ENCODE data around the gene ZNF385B. TPM values are rescaled to one million over a fixed set of nuclear protein-coding genes. Genes with fewer than 3 reads are reported as not detected.
"Not testable (repeated sequence)": the region's sequence is repeated elsewhere in the genome, so short reads cannot be mapped to it uniquely, and the experiment has no call there.

Gene ZNF385B
- total RNA-seq, 1 donor from 2014 or later = not detected

DNA sequence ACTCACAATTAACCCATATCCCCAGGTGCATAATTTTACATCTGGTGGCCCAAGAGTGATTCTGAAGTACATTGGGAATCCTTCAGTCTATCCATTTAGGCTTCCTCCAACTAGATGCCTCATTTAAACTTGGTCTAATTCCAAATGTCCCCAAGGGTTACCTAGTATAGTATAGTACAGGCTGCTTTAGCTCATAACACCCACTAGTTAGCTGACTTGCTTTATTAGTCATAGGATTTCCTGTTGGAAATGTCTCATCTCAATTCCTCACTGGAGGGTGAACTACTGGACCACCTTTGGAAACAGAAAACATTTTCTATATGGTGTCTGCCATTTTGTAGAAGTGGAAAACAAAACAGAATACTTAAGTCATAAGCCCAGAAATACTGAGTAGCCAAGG, 394.3 kb downstream of the ZNF385B start:
- DNase-seq = no peak
- no peak overlapping the region for H3K4me3 Mint-ChIP-seq
- intact Hi-C loops (cut with micrococcal nuclease) = no loop called here
- H3K9me3 Mint-ChIP-seq = no peaks in the 10 kb centered on the region
- no peaks in the 10 kb centered on the region for H3K36me3 Mint-ChIP-seq (ENCODE audit: low read depth)
- H3K4me1 Mint-ChIP-seq = no peaks in the 10 kb centered on the region
- H3K27ac Mint-ChIP-seq = no peak overlapping the region
- H3K27me3 Mint-ChIP-seq = no peaks in the 10 kb centered on the region

DNA sequence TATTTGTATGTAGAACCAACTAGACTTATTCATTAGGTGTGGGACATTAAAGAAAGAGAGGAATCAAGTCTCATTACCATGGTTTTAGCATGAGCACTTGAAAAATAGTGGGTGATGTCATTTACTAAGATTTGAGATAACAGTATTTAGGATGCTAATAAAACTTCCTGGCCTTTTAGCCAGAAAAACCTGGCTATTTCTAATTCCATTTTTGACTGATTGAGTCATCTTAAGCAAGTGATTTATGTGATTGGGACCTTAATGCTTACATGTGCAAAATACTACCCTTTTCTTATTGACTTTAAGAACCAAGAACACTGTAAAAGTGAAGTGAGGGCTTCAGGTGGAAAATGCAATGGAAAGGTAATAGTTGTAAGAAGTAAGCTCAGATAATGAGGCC, 400.0 kb downstream of the ZNF385B start:
- no peak for DNase-seq
- no peaks in the 10 kb centered on the region for H3K36me3 Mint-ChIP-seq (ENCODE audit: low read depth)
- intact Hi-C loops (cut with micrococcal nuclease) = no loop called here
- no peaks in the 10 kb centered on the region for H3K4me1 Mint-ChIP-seq
- no peak overlapping the region for H3K4me3 Mint-ChIP-seq
- no peaks in the 10 kb centered on the region for H3K27me3 Mint-ChIP-seq
- H3K9me3 Mint-ChIP-seq = no peaks in the 10 kb centered on the region
- H3K27ac Mint-ChIP-seq = no peak overlapping the region

DNA sequence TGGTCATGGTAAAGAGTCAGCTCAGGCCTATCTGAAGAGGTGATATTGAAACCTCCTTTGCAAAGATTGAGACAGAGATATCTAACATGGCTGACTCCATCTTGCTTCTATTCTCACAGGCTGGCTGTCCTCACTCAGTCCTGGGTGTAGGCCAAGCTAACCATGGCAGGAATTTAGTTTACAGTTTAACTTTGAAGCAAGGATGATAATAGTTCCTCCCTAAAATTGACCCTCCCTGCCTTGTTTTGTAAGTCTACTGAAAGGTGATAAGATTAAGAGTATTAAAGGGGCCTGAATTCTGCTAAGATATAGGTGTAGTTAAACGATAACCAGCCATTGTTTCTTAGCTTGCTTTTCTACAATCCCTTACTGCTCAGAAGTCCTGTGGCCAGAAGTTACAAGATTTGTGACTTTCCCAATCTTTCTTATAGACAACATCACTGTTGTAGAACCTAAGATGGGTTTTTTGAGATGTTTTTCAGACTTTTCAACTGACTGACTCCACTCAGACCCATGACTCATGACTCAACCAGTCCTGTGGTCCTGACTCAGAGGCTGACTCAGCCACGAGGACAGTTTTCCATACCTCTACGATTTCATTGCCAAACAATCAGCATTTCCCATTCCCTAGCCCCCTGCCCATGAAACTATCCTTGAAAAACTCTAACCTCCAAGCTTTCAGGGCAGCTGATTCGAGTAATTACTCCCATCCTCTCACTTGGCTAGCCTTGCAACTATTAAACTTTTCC, 401.1 kb downstream of the ZNF385B start:
- Mint-ChIP-seq H3K4me3 (no peak overlapping the region), H3K27me3 (no peaks in the 10 kb centered on the region), H3K4me1 (no peaks in the 10 kb centered on the region), H3K36me3 (ENCODE audit: low read depth) (no peaks in the 10 kb centered on the region), H3K27ac (no peak overlapping the region), H3K9me3 (no peaks in the 10 kb centered on the region)
- intact Hi-C loops (cut with micrococcal nuclease) = no loop called here
- DNase-seq = no peak

DNA sequence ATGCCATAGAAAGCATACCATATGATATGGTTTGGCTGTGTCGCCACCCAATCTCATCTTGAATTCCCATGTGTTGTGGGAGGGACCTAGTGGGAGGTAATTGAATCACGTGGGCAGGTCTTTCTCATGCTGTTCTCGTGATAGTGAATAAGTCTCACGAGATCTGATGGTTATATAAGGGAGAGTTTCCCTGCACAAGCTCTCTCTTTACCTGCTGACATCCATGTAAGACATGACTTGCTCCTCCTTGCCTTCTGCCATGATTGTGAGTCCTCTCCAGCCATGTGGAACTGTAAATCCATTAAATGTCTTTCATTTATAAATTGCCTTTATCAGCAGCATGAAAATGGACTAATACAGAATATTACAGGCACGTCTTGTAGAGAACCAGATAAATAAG, 403.3 kb downstream of the ZNF385B start:
- H3K4me3 Mint-ChIP-seq; H3K9me3 Mint-ChIP-seq; DNase-seq; H3K27ac Mint-ChIP-seq; H3K4me1 Mint-ChIP-seq; H3K27me3 Mint-ChIP-seq; intact Hi-C loops (cut with micrococcal nuclease); H3K36me3 Mint-ChIP-seq (ENCODE audit: low read depth): not testable (repeated sequence)

DNA sequence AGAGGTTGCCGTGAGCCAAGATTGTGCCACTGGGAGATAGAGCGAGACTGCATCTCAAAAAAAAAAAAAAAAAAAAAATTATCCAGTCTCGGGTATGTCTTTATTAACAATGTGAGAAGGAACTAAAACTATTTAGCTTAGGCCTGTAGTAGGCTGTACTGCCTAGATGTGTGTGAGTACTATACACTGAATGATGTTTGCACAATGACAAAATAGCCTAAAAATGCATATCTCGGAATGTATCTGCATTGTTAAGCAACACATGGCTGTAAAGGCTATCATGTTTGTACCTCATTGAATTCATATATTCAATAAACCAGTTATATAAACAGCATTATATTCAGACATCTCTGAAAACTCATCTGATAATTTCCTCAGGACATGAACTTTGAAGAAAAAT, 405.6 kb downstream of the ZNF385B start:
- no peaks in the 10 kb centered on the region for H3K27me3 Mint-ChIP-seq
- intact Hi-C loops (cut with micrococcal nuclease) = no loop called here
- DNase-seq = no peak
- H3K9me3 Mint-ChIP-seq = no peaks in the 10 kb centered on the region
- no peak overlapping the region for H3K27ac Mint-ChIP-seq
- H3K4me1 Mint-ChIP-seq = no peaks in the 10 kb centered on the region
- H3K36me3 Mint-ChIP-seq (ENCODE audit: low read depth) = no peaks in the 10 kb centered on the region
- no peak overlapping the region for H3K4me3 Mint-ChIP-seq

DNA sequence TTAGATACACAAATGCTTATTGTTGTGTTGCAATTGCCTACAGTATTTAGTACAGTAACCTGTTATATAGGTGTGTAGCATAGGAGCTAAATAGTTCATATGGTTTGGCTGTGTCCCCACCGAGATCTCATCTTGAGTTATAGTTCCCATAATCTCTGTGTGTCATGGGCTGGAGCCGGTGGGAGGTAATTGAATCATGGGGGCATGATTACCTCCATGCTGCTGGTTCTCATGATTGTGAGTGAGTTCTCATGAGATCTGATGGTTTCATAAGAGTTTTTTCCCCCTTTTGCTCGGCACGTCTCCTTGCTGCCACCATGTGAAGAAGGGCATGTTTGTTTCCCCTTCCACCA, 406.3 kb downstream of the ZNF385B start:
- Mint-ChIP-seq H3K4me3 (no peak overlapping the region), H3K27ac (no peak overlapping the region), H3K27me3 (no peaks in the 10 kb centered on the region), H3K4me1 (no peaks in the 10 kb centered on the region), H3K36me3 (ENCODE audit: low read depth) (no peaks in the 10 kb centered on the region), H3K9me3 (no peaks in the 10 kb centered on the region)
- no peak for DNase-seq
- intact Hi-C loops (cut with micrococcal nuclease) = no loop called here

DNA sequence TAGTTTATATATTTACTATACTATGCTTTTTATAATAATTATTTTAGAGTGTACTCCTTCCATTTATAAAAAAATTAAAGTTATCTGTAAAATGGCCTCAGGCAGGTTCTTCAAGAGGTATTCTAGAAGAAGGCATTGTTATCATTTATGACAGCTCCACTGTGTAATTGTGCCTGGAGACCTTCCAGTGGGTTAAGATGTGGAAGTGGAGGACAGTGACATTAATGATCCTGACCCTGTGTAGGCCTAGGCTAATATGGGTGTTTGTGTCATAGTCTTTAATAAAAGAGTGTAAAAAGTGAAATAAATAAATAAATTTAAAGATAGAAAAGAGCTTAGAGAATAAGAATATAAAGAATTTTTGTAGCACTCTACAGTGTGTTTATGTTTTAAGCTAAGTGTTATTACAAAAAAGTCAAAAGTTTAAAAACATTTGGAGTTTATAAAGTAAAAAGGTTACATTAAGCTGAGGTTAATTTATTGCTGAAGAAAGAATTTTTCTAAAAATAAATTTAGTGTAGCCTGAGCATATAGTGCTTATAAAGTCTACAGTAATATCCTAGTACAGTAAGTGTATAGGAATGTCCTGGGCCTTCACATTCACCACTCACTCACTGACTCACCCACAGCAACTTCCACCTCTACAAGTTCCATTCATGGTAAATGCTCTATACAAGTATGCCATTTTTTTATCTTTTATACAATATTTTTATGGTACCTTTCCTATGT, 406.8 kb downstream of the ZNF385B start:
- H3K4me3 Mint-ChIP-seq = no peak overlapping the region
- H3K9me3 Mint-ChIP-seq = no peaks in the 10 kb centered on the region
- intact Hi-C loops (cut with micrococcal nuclease) = no loop called here
- no peak for DNase-seq
- no peaks in the 10 kb centered on the region for H3K27me3 Mint-ChIP-seq
- no peaks in the 10 kb centered on the region for H3K36me3 Mint-ChIP-seq (ENCODE audit: low read depth)
- no peaks in the 10 kb centered on the region for H3K4me1 Mint-ChIP-seq
- H3K27ac Mint-ChIP-seq = no peak overlapping the region

DNA sequence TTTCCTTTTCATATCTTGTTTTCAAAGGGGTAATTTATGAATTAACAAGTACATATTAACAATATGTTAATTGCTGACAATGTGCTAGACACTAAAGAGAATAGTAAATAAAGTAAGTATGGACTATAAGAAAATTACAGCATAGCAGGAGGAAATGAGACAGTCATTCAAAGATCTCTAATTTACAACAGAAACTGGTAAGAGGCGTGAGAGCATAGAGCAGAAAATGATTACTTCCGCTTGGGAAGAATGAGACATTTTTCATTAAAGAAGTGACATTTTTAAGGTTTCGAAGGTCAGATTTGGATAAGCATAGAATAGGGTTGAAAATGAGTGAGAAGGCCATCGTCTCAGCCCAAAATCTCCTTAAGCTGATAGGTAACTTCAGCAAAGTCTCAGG, 412.4 kb downstream of the ZNF385B start:
- DNase-seq = no peak
- H3K4me3 Mint-ChIP-seq = no peak overlapping the region
- intact Hi-C loops (cut with micrococcal nuclease) = loop anchor here (10.0 kb wide), 1 partner anchor 684 kb away; no protein-coding TSS in a partner anchor
- H3K27me3 Mint-ChIP-seq = peaks cover 13% of the 10 kb centered on the region
- no peaks in the 10 kb centered on the region for H3K4me1 Mint-ChIP-seq
- H3K27ac Mint-ChIP-seq = no peak overlapping the region
- H3K36me3 Mint-ChIP-seq (ENCODE audit: low read depth) = no peaks in the 10 kb centered on the region
- no peaks in the 10 kb centered on the region for H3K9me3 Mint-ChIP-seq

DNA sequence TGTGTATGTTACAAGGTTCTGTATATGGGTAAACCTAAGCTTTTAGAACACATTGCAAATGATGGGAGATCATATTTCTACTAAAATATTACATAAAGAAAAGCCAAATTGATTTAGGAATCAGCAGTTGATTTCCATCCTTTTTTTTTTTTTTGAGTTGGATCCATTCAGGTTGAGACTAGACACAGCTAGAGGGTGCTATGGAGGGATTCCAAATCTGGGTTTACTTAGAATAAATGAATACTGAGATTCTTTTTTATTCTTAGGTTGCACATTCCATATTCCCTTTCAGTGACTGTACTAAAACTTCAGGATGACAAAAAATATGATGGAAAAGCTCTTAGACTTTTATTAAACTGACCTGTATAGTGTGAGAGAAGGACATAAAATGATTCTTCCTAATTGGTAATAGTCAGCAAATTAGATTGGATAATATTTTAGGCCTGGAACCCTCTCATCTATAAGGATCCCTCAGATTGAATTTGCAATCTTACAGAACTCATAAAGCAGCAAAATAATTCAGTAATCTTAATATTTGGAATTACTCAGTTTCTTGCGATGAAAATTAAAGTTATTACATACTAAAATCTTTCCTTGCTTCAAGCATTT, 413.5 kb downstream of the ZNF385B start:
- no peak overlapping the region for H3K4me3 Mint-ChIP-seq
- H3K27me3 Mint-ChIP-seq = peaks cover 14% of the 10 kb centered on the region
- H3K9me3 Mint-ChIP-seq = no peaks in the 10 kb centered on the region
- H3K4me1 Mint-ChIP-seq = no peaks in the 10 kb centered on the region
- H3K36me3 Mint-ChIP-seq (ENCODE audit: low read depth) = no peaks in the 10 kb centered on the region
- H3K27ac Mint-ChIP-seq = no peak overlapping the region
- intact Hi-C loops (cut with micrococcal nuclease) = loop anchor here (10.0 kb wide), 1 partner anchor 683 kb away; no protein-coding TSS in a partner anchor
- DNase-seq = no peak

DNA sequence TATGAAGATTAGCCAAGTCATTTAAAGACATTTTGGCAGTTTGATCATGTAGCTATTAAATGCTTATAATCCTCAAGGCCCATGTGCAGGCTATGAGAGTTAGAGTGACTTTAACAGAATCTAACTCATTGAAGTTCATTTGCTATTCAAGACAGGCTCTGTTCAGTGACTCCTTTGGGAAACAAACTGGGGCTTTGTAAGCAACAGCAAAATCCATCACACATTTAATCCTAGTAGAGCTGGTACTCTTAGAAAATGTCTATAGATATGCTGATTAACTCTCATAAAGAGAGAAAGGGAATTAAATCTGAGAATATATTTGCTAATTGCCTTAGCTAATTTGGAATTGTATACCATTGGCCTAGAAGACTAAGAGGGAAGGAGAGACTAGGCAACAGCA, 414.0 kb downstream of the ZNF385B start:
- no peaks in the 10 kb centered on the region for H3K36me3 Mint-ChIP-seq (ENCODE audit: low read depth)
- no peaks in the 10 kb centered on the region for H3K4me1 Mint-ChIP-seq
- H3K4me3 Mint-ChIP-seq = no peak overlapping the region
- intact Hi-C loops (cut with micrococcal nuclease) = loop anchor here (10.0 kb wide), 1 partner anchor 683 kb away; no protein-coding TSS in a partner anchor
- H3K9me3 Mint-ChIP-seq = no peaks in the 10 kb centered on the region
- H3K27me3 Mint-ChIP-seq = peaks cover 14% of the 10 kb centered on the region
- H3K27ac Mint-ChIP-seq = no peak overlapping the region
- no peak for DNase-seq

DNA sequence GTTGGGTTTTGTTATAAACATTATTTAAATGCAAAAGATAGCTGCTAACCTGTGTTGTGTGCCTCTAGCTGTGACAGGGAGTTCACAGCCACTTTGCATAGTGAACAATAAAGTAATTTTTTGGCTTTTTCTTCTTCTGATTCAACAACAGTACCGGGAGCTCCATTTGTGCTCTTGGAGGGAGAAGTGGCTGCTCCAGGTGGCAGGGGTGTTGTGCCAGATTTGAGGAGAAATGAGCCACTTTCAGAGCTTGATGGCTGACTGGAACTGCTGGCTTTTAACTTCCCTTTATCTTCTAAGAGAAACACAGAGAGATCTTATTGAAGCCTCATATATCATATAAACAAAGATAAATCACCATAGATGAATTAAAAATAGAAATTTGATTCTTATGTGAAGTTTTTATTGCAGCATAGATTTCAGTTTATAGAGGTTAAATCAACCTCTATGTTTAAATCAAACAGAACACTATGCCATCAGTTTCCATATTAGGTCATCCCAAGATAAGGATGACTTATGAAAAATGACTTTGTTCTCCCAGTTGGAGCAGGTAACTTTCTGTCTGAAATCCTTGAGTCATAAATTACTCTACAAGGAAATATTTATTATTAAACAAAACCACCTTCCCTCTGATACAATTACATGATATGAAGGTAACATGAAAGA, 414.8 kb downstream of the ZNF385B start:
- H3K27me3 Mint-ChIP-seq = peaks cover 14% of the 10 kb centered on the region
- intact Hi-C loops (cut with micrococcal nuclease) = loop anchor here (10.0 kb wide), 1 partner anchor 682 kb away; no protein-coding TSS in a partner anchor
- H3K36me3 Mint-ChIP-seq (ENCODE audit: low read depth) = no peaks in the 10 kb centered on the region
- no peak overlapping the region for H3K27ac Mint-ChIP-seq
- no peak for DNase-seq
- H3K4me3 Mint-ChIP-seq = no peak overlapping the region
- H3K4me1 Mint-ChIP-seq = no peaks in the 10 kb centered on the region
- no peaks in the 10 kb centered on the region for H3K9me3 Mint-ChIP-seq

DNA sequence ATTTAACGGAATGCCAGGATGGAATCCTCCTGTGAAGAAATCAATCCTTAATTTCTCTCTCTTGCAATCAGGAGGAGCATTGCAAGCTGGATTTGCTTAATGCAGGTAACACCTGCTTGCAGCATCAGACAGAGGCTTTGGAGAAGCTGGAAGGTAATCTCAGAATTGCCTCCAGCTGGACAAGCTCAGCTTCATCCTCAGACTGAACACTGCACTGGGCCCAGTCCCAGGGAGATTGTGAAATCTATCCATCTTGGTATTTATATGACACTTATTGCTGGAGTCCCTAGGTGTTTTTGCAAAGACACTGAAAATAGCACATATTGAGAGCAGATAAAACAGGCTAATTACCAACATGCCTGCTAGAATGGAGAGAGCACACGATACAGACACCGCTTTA, 417.4 kb downstream of the ZNF385B start:
- no peaks in the 10 kb centered on the region for H3K36me3 Mint-ChIP-seq (ENCODE audit: low read depth)
- H3K4me3 Mint-ChIP-seq = no peak overlapping the region
- H3K9me3 Mint-ChIP-seq = no peaks in the 10 kb centered on the region
- intact Hi-C loops (cut with micrococcal nuclease) = loop anchor here (10.0 kb wide), 1 partner anchor 679 kb away; no protein-coding TSS in a partner anchor
- peaks cover 18% of the 10 kb centered on the region for H3K27me3 Mint-ChIP-seq
- DNase-seq = no peak
- H3K27ac Mint-ChIP-seq = no peak overlapping the region
- no peaks in the 10 kb centered on the region for H3K4me1 Mint-ChIP-seq

DNA sequence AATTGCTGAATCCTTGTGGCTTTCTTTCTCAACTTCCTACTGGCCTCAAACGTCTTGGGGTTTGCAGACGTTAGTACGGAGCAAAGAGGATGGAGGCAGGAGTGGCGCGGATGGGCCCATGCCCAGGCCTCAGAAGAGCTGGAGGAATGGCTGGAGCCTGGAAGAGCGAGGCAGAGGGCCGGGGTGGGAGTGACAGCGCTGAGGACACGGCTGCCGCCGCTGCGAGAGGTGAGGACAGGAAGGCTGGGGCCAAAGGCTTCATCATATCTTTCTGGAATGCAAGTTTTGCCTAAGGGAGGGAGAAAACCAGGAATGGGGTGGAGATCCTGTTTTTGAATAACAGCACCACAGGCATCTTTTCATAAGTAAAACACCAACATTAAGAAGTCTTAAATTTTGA, 418.2 kb downstream of the ZNF385B start:
- no peak overlapping the region for H3K4me3 Mint-ChIP-seq
- H3K27ac Mint-ChIP-seq = no peak overlapping the region
- no peak for DNase-seq
- H3K36me3 Mint-ChIP-seq (ENCODE audit: low read depth) = no peaks in the 10 kb centered on the region
- H3K9me3 Mint-ChIP-seq = no peaks in the 10 kb centered on the region
- no peaks in the 10 kb centered on the region for H3K4me1 Mint-ChIP-seq
- peaks cover 20% of the 10 kb centered on the region for H3K27me3 Mint-ChIP-seq
- intact Hi-C loops (cut with micrococcal nuclease) = loop anchor here (10.0 kb wide), 1 partner anchor 678 kb away; no protein-coding TSS in a partner anchor

DNA sequence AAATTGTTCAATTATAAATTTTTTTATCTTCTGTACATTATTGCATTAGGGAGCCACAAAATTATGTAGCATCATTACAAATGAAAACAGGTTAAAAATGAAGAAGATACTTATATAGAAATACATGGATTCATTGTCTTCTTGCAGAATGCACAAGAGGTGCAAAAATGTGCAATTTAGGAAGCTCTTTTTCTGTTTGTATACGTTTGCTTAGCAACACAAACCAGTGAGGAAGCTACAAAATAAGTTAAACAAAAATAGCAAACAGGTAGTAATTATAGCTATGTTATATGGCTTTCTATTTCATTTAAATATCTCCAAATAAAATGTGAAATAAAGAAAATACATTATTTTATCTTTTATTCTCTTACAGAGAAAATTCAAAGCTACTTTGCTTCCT, 419.2 kb downstream of the ZNF385B start:
- Mint-ChIP-seq H3K4me3 (no peak overlapping the region), H3K9me3 (no peaks in the 10 kb centered on the region), H3K36me3 (ENCODE audit: low read depth) (no peaks in the 10 kb centered on the region), H3K27ac (no peak overlapping the region), H3K27me3 (peaks cover 17% of the 10 kb centered on the region), H3K4me1 (no peaks in the 10 kb centered on the region)
- intact Hi-C loops (cut with micrococcal nuclease) = loop anchor here (10.0 kb wide), 1 partner anchor 677 kb away; no protein-coding TSS in a partner anchor
- no peak for DNase-seq

Data from activated CD4-positive, alpha-beta T cell treated with anti-CD3 and anti-CD28 coated beads, Interleukin-2, amount 10 ng/mL, durations not matched to agents 24 days and 14 days (primary cell).